22Rv1 (cell line): ENCODE results near the gene GALC.

Source experiments
- CTCF ChIP-seq: fragments of 450-650 bp; IDR thresholded peaks from 2 replicates; pipeline ENCODE4 v1.5.1; 2017; ENCODE audit warnings: mild to moderate bottlenecking
- ZFX ChIP-seq: fragments of 450-650 bp; IDR thresholded peaks from 2 replicates; pipeline ENCODE4 v1.6.1; 2017; ENCODE audit warnings: antibody characterized with exemption, borderline replicate concordance

GRCh38 chr14:87999277-87999676, 6.3 kb upstream of the GALC start:
- TF ChIP-seq CTCF (no peak), ZFX (no peak)
